NCI-H748 treated with DMSO at 0.1 percent for 48 hours (cell line): ENCODE results near the gene RING1.
"Not testable (repeated sequence)": the region's sequence is repeated elsewhere in the genome, so short reads cannot be mapped to it uniquely, and the experiment has no call there.

Experiments
- DNase-seq: peaks from one replicate; lab custom pipeline; 2025; lab: John Stamatoyannopoulos, UW

Gene RING1

GRCh38 chr6:33206027-33206863 is 2.1 kb upstream of the RING1 start:
- DNase-seq: no peak

- DNase-seq: no peak
Observed at GRCh38 chr6:33206864-33207551, 1.3 kb upstream of the RING1 start.

- DNase-seq: no peak
Observed at GRCh38 chr6:33207552-33208090, 679 bp upstream of the RING1 start.

- DNase-seq: no peak
Observed at GRCh38 chr6:33209856-33210255, 1.6 kb downstream of the RING1 start.

- DNase-seq: no peak
Observed at GRCh38 chr6:33211136-33211535, 2.8 kb downstream of the RING1 start.

- no peak for DNase-seq
Observed at GRCh38 chr6:33211666-33212422, 3.5 kb downstream of the RING1 start.

- no peak for DNase-seq
Observed at GRCh38 chr6:33212857-33213165, 4.5 kb downstream of the RING1 start.

GRCh38 chr6:33213166-33213988 is 5.1 kb downstream of the RING1 start:
- DNase-seq: no peak

GRCh38 chr6:33213989-33214335 is 5.7 kb downstream of the RING1 start:
- no peak for DNase-seq

GRCh38 chr6:33215271-33216116 is 7.2 kb downstream of the RING1 start:
- no peak for DNase-seq

- DNase-seq: no peak
Observed at GRCh38 chr6:33216117-33216649, 7.9 kb downstream of the RING1 start.

GRCh38 chr6:33217246-33217645 is 8.9 kb downstream of the RING1 start:
- no peak for DNase-seq

GRCh38 chr6:33217681-33218080 is 9.4 kb downstream of the RING1 start:
- no peak for DNase-seq

- not testable (repeated sequence) for DNase-seq
Observed at GRCh38 chr6:33226503-33227120, 18.3 kb downstream of the RING1 start.

- DNase-seq: no peak
Observed at GRCh38 chr6:33235221-33235634, 26.9 kb downstream of the RING1 start.

- DNase-seq: no peak
Observed at GRCh38 chr6:33236328-33236727, 28.0 kb downstream of the RING1 start.

- DNase-seq: no peak
Observed at GRCh38 chr6:33236852-33237251, 28.6 kb downstream of the RING1 start.

GRCh38 chr6:33237741-33238140 is 29.4 kb downstream of the RING1 start:
- no peak for DNase-seq

GRCh38 chr6:33241968-33242367 is 33.7 kb downstream of the RING1 start:
- DNase-seq: no peak

GRCh38 chr6:33243476-33243875 is 35.2 kb downstream of the RING1 start:
- no peak for DNase-seq
